ENCODE results near the gene FAM83G.

- TF ChIP-seq CTCF (IDR thresholded peaks at IDR 0.05), result no peak
- TF ChIP-seq POLR2AphosphoS5 (IDR thresholded peaks at IDR 0.05; ENCODE audit: low read depth, low read length), result no peak
These were observed 14.7 kb upstream of the FAM83G start for GRCh38 chr17:19019041-19019941.

Measured in SK-N-SH (cell line).